Activated CD4-positive, alpha-beta memory T cell treated with anti-CD3 and anti-CD28 coated beads, Interleukin-2, amount 10 ng/mL, durations not matched to agents 7 days and 5 days (primary cell): ENCODE data around the gene TRIM9. TPM values are rescaled to one million over a fixed set of nuclear protein-coding genes. Genes with fewer than 3 reads are reported as not detected.

ENCODE experiments used
- CTCF ChIA-PET: fragments of 350-600 bp; sonication (Branson Sonifier 250); formaldehyde crosslinking; loops from one replicate; lab custom pipeline; 2021; ENCODE audit warnings: antibody characterized with exemption, inconsistent platforms; lab: Charles Lee
- POLR2A ChIA-PET: fragments of 350-600 bp; sonication (Branson Sonifier 250); formaldehyde crosslinking; loops from one replicate; lab custom pipeline; 2021; ENCODE audit warnings: antibody characterized with exemption; lab: Charles Lee
- DNase-seq: peaks from one replicate; pipeline ENCODE4 v3.0.0-alpha.2; 2020
- H3K27ac Mint-ChIP-seq: one replicate; pipeline ENCODE4 v1.8.0; 2021; ENCODE audit warnings: mild to moderate bottlenecking, mixed read lengths
- H3K27me3 Mint-ChIP-seq: one replicate; pipeline ENCODE4 v1.8.0; 2021; ENCODE audit warnings: mixed read lengths
- H3K36me3 Mint-ChIP-seq: one replicate; pipeline ENCODE4 v1.8.0; 2021; ENCODE audit warnings: low read depth, mixed read lengths
- H3K4me1 Mint-ChIP-seq: one replicate; pipeline ENCODE4 v1.8.0; 2021; ENCODE audit warnings: mixed read lengths
- H3K4me3 Mint-ChIP-seq: one replicate; pipeline ENCODE4 v1.8.0; 2021; ENCODE audit warnings: mild to moderate bottlenecking, mixed read lengths
- H3K9me3 Mint-ChIP-seq: one replicate; pipeline ENCODE4 v1.8.0; 2021; ENCODE audit warnings: mixed read lengths
- total RNA-seq, 2 experiments: library from RNA; stranded (reverse); gene quantifications; one replicate each; pipeline ENCODE4 v1.2.3, GENCODE V29; 2021

The TRIM9 gene
- total RNA-seq, 2 experiments from 2014 or later, result 0.20 to 0.23 TPM

GRCh38 chr14:51068268-51068667 is 26.6 kb downstream of the TRIM9 start:
- Mint-ChIP-seq H3K4me3 (no peak overlapping the region), H3K4me1 (no peaks in the 10 kb centered on the region), H3K9me3 (no peaks in the 10 kb centered on the region), H3K27ac (no peak overlapping the region), H3K27me3 (peaks cover under 1% of the 10 kb centered on the region), H3K36me3 (no peaks in the 10 kb centered on the region)
- ChIA-PET CTCF (no interaction called here), POLR2A (no interaction called here)
- no peak for DNase-seq

DNA sequence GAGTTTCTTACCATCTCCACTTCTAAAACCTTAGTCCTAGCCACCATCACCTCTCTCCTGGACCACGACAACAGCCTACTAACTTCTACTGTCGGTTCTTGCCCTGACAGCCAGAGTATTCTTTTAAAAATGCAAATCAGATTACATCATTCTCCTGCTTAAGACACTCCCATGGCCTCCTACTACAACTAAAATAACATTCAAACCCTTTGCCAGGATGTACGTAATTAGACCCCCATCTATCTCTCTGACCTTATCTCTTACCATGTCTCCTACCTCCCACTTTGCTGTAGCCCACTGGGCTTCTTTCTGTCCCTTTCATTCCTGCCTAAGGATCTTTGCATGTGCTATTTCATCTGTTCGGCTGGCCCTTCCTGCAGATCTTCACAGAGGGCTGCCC is 27.6 kb downstream of the TRIM9 start:
- H3K36me3 Mint-ChIP-seq, result no peaks in the 10 kb centered on the region
- ChIA-PET CTCF (no interaction called here), POLR2A (no interaction called here)
- H3K4me3 Mint-ChIP-seq, result no peak overlapping the region
- no peaks in the 10 kb centered on the region for H3K4me1 Mint-ChIP-seq
- H3K27ac Mint-ChIP-seq, result no peak overlapping the region
- peaks cover 3% of the 10 kb centered on the region for H3K27me3 Mint-ChIP-seq
- no peaks in the 10 kb centered on the region for H3K9me3 Mint-ChIP-seq
- DNase-seq, result no peak

DNA sequence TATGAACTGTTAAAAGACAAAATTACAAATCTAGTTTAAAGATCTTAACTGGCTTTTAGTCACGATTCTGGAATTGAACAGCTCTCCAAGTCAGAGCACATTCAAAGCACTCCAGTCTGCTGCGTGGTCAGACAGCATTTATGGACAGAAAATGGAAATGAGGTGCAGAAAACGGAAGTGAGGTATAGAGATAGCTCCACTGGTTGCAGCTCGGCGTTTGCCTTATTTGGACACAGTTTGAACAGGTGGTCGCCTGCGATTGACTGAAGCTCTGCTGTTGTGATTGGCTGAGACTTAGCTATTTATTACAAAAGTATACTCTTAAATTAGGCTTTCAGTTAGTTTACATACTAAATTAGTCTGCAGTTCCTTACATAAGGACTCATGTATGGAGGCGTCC is 28.3 kb downstream of the TRIM9 start:
- POLR2A ChIA-PET, result no interaction called here
- H3K4me1 Mint-ChIP-seq, result no peaks in the 10 kb centered on the region
- no peaks in the 10 kb centered on the region for H3K9me3 Mint-ChIP-seq
- H3K27me3 Mint-ChIP-seq, result peaks cover 5% of the 10 kb centered on the region
- CTCF ChIA-PET, result no interaction called here
- no peak overlapping the region for H3K27ac Mint-ChIP-seq
- no peaks in the 10 kb centered on the region for H3K36me3 Mint-ChIP-seq
- no peak overlapping the region for H3K4me3 Mint-ChIP-seq
- no peak for DNase-seq

DNA sequence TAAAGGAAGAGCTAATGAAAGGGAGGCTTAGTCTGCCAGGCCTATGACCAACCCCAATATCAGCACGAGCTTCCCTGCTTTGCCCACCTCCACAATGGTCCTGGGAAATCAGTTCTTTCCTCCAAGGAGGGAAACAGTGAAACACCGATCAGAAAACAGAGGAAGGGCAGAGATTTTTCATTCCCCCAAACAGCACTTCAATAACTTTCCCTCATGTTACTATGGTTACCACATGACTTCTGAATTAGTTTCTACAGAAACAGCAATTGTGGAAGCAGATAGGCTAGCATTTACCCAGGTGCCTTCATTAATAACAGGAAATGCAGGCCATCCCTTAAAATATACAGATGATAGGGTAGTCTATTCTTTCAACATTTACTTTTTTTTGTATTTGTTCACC is 35.9 kb downstream of the TRIM9 start:
- Mint-ChIP-seq H3K9me3 (no peaks in the 10 kb centered on the region), H3K4me1 (no peaks in the 10 kb centered on the region), H3K27ac (no peak overlapping the region), H3K27me3 (peaks cover 9% of the 10 kb centered on the region), H3K36me3 (no peaks in the 10 kb centered on the region), H3K4me3 (no peak overlapping the region)
- ChIA-PET CTCF (no interaction called here), POLR2A (no interaction called here)
- DNase-seq, result no peak

GRCh38 chr14:51058382-51058781 is 36.5 kb downstream of the TRIM9 start:
- no peaks in the 10 kb centered on the region for H3K9me3 Mint-ChIP-seq
- no peak overlapping the region for H3K4me3 Mint-ChIP-seq
- H3K36me3 Mint-ChIP-seq, result no peaks in the 10 kb centered on the region
- ChIA-PET CTCF (no interaction called here), POLR2A (no interaction called here)
- no peaks in the 10 kb centered on the region for H3K4me1 Mint-ChIP-seq
- no peak overlapping the region for H3K27ac Mint-ChIP-seq
- DNase-seq, result no peak
- peaks cover 9% of the 10 kb centered on the region for H3K27me3 Mint-ChIP-seq

DNA sequence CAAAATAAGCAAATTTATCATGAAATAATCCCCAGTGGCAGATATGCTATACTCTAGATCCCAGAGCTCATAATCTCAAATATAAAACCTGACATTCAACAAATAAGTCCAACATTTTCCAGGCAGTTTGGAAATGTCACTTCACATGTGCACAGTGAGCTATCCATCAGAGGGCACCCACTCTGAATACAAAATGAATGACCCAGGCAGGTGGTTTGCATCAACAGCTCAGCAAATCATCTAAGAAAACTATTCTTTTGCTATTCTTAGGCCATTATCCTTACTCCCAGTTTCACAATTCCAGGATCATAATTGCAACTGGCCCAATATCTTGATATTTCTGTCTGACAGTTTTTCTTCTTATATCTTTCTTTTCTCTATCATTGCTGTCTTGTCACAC is 38.5 kb downstream of the TRIM9 start:
- Mint-ChIP-seq H3K4me1 (no peaks in the 10 kb centered on the region), H3K27me3 (peaks cover 4% of the 10 kb centered on the region), H3K9me3 (no peaks in the 10 kb centered on the region), H3K36me3 (no peaks in the 10 kb centered on the region), H3K27ac (no peak overlapping the region), H3K4me3 (no peak overlapping the region)
- DNase-seq, result no peak
- POLR2A ChIA-PET, result no interaction called here
- CTCF ChIA-PET, result no interaction called here

GRCh38 chr14:51053157-51053556 is 41.7 kb downstream of the TRIM9 start:
- H3K9me3 Mint-ChIP-seq, result no peaks in the 10 kb centered on the region
- ChIA-PET POLR2A (no interaction called here), CTCF (interaction anchor here (0.7 kb wide), 1 partner anchor 19 kb away, joined by 4 read pairs; no protein-coding TSS in a partner anchor)
- H3K36me3 Mint-ChIP-seq, result no peaks in the 10 kb centered on the region
- peaks cover 4% of the 10 kb centered on the region for H3K27me3 Mint-ChIP-seq
- H3K27ac Mint-ChIP-seq, result no peak overlapping the region
- H3K4me3 Mint-ChIP-seq, result no peak overlapping the region
- H3K4me1 Mint-ChIP-seq, result no peaks in the 10 kb centered on the region
- no peak for DNase-seq

GRCh38 chr14:51044961-51045360 is 49.9 kb downstream of the TRIM9 start:
- ChIA-PET POLR2A (no interaction called here), CTCF (no interaction called here)
- no peak overlapping the region for H3K27ac Mint-ChIP-seq
- no peak overlapping the region for H3K4me3 Mint-ChIP-seq
- H3K9me3 Mint-ChIP-seq, result no peaks in the 10 kb centered on the region
- no peak for DNase-seq
- H3K36me3 Mint-ChIP-seq, result no peaks in the 10 kb centered on the region
- no peaks in the 10 kb centered on the region for H3K4me1 Mint-ChIP-seq
- peaks cover 5% of the 10 kb centered on the region for H3K27me3 Mint-ChIP-seq

DNA sequence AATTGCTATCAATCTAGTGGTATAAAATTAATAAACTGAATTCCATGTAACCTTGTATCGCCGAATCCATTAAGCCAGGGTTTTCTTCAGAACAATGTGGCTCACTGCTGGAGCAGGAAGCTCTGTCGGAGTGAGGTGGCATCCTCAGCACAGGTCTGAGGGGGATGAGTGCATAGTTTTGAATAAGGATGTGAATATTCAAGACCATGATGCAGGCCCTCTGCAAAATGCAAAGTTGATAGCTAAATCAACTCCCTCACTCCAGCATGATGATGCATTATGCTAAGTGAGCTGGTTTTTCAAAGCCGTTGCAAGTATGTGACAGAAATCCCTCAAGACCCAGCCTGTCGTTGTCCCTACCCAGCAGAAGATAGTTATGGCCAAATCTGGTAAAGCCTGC is 53.0 kb downstream of the TRIM9 start:
- Mint-ChIP-seq H3K27ac (no peak overlapping the region), H3K4me3 (no peak overlapping the region), H3K36me3 (no peaks in the 10 kb centered on the region), H3K9me3 (no peaks in the 10 kb centered on the region), H3K4me1 (no peaks in the 10 kb centered on the region), H3K27me3 (peaks cover 7% of the 10 kb centered on the region)
- CTCF ChIA-PET, result no interaction called here
- POLR2A ChIA-PET, result no interaction called here
- DNase-seq, result no peak

GRCh38 chr14:51041108-51041531 is 53.8 kb downstream of the TRIM9 start:
- Mint-ChIP-seq H3K36me3 (no peaks in the 10 kb centered on the region), H3K9me3 (no peaks in the 10 kb centered on the region), H3K4me1 (no peaks in the 10 kb centered on the region), H3K27me3 (peaks cover 7% of the 10 kb centered on the region), H3K4me3 (no peak overlapping the region), H3K27ac (no peak overlapping the region)
- DNase-seq, result no peak
- ChIA-PET CTCF (no interaction called here), POLR2A (no interaction called here)

DNA sequence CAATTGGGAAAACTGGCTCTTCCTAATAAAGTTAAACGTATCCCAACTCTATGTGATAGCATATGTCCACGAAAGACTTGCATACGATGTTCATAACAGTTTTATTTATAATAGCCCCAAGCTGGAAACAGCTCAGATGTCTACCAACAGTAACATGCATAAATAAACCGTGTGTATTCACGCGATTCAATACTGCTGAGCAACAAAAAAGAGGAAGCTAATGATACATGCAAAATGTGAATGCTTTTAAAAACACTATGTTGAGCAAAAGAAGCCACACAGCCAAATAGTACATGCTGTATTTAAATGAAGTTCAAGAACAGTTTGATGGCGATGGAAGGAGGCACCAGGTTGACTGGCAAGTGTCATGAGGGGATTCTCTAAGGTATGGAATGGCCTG is 55.7 kb downstream of the TRIM9 start:
- Mint-ChIP-seq H3K9me3 (no peaks in the 10 kb centered on the region), H3K27ac (no peak overlapping the region), H3K27me3 (peaks cover 7% of the 10 kb centered on the region), H3K4me3 (no peak overlapping the region), H3K36me3 (no peaks in the 10 kb centered on the region), H3K4me1 (no peaks in the 10 kb centered on the region)
- CTCF ChIA-PET, result no interaction called here
- POLR2A ChIA-PET, result no interaction called here
- no peak for DNase-seq

DNA sequence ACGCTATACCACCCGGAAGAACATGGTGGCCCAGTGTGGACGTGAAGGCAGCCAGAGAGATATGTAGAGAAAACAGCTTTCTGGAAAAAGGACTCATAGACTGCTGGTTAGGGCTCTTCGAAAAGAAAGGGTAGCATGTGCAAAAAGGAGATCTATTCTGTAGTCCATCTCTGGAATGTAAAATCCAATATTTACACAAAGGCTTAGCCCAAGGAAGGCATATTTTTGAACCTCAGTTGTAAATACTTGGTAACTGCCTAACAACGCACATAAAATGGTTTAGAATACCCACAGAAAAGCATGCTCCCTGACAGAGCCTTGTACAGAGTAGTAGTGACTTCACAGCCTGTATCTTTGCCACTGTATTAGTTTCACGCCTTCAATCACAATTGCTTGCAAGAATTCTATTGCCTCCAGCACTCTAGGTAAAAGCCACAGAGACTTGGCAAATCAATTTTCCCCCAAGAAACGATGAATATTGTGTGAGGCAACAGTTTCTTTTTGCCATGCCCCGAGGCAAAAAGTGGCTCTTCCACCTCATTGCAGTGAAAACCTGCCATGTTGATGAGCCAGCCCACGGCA is 59.2 kb downstream of the TRIM9 start:
- H3K27me3 Mint-ChIP-seq, result peaks cover 3% of the 10 kb centered on the region
- no peak for DNase-seq
- CTCF ChIA-PET, result no interaction called here
- H3K4me3 Mint-ChIP-seq, result no peak overlapping the region
- H3K27ac Mint-ChIP-seq, result no peak overlapping the region
- no peaks in the 10 kb centered on the region for H3K4me1 Mint-ChIP-seq
- POLR2A ChIA-PET, result no interaction called here
- no peaks in the 10 kb centered on the region for H3K9me3 Mint-ChIP-seq
- no peaks in the 10 kb centered on the region for H3K36me3 Mint-ChIP-seq

- H3K4me1 Mint-ChIP-seq, result no peaks in the 10 kb centered on the region
- H3K4me3 Mint-ChIP-seq, result no peak overlapping the region
- POLR2A ChIA-PET, result no interaction called here
- no peak overlapping the region for H3K27ac Mint-ChIP-seq
- CTCF ChIA-PET, result no interaction called here
- DNase-seq, result no peak
- no peaks in the 10 kb centered on the region for H3K36me3 Mint-ChIP-seq
- peaks cover 2% of the 10 kb centered on the region for H3K27me3 Mint-ChIP-seq
- no peaks in the 10 kb centered on the region for H3K9me3 Mint-ChIP-seq
Measured at GRCh38 chr14:51028851-51029754, 65.8 kb downstream of the TRIM9 start.

DNA sequence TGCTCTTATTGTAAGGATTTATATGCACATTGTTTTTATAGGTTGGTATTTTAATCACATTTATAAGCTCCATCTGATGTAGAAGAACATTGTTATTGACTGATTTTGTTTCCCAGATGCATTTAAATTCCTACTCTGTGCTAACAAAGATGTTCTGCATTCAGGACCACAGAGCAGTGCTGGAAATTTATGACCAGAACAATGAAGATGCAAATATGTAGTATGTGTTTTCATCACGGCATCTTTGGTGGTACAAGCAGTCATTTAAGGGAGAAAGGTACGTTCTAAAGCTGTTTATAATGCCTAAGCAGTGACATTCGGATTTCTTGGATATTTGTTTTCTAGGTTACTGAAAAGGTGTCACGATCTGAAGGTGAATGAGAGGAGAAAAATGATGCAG is 66.5 kb downstream of the TRIM9 start:
- no peak overlapping the region for H3K4me3 Mint-ChIP-seq

More for the DNA sequence above, 66.5 kb downstream of the TRIM9 start:
- POLR2A ChIA-PET, result no interaction called here
- Mint-ChIP-seq H3K36me3 (no peaks in the 10 kb centered on the region), H3K27me3 (peaks cover 2% of the 10 kb centered on the region), H3K9me3 (no peaks in the 10 kb centered on the region), H3K4me1 (no peaks in the 10 kb centered on the region), H3K27ac (no peak overlapping the region)
- CTCF ChIA-PET, result no interaction called here
- no peak for DNase-seq
